Suprapubic skin (tissue), 3 donors: Measurements from ENCODE around the gene OVOL1.
"Not testable (repeated sequence)": the region's sequence is repeated elsewhere in the genome, so short reads cannot be mapped to it uniquely, and the experiment has no call there.

Source experiments
- EP300 ChIP-seq: sonication (generic); formaldehyde crosslinking; IDR thresholded peaks from one replicate; pipeline ENCODE4 v1.6.1; 2017; ENCODE audit warnings: antibody characterized with exemption
- TF ChIP-seq, protein P1 (sequence below), 2 donors: fragments of 200-600 bp in 1 of 2; fragments of 450-650 bp in 1 of 2; sonication (generic) in 1 of 2; IDR thresholded peaks; one replicate each; pipeline ENCODE4 v1.5.1; 2016 to 2019; ENCODE audit warnings: antibody characterized with exemption in 2 of 2, mild to moderate bottlenecking in 1 of 2, moderate library complexity in 1 of 2

- TF ChIP-seq, protein P1, sequence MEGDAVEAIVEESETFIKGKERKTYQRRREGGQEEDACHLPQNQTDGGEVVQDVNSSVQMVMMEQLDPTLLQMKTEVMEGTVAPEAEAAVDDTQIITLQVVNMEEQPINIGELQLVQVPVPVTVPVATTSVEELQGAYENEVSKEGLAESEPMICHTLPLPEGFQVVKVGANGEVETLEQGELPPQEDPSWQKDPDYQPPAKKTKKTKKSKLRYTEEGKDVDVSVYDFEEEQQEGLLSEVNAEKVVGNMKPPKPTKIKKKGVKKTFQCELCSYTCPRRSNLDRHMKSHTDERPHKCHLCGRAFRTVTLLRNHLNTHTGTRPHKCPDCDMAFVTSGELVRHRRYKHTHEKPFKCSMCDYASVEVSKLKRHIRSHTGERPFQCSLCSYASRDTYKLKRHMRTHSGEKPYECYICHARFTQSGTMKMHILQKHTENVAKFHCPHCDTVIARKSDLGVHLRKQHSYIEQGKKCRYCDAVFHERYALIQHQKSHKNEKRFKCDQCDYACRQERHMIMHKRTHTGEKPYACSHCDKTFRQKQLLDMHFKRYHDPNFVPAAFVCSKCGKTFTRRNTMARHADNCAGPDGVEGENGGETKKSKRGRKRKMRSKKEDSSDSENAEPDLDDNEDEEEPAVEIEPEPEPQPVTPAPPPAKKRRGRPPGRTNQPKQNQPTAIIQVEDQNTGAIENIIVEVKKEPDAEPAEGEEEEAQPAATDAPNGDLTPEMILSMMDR (IDR thresholded peaks at IDR 0.05) = not testable (repeated sequence)
- TF ChIP-seq EP300 = not testable (repeated sequence)
Measured at GRCh38 chr11:65762816-65763215, 24.0 kb upstream of the OVOL1 start.
